Choroid plexus epithelial cell (primary cell): ENCODE results near the gene RNF175.

Experiments used
- DNase-seq: peaks from one replicate; pipeline ENCODE4 v3.0.0-alpha.2; 2010; ENCODE audit warnings: low read depth
- H3K4me3 ChIP-seq: 2 replicates; pipeline ENCODE4 v1.5.1; 2011; ENCODE audit warnings: low read depth, mild to moderate bottlenecking, control low read depth, low read length, moderate library complexity
- CTCF ChIP-seq: conservative IDR thresholded peaks from 2 replicates; pipeline ENCODE4 v1.5.1; 2011; ENCODE audit warnings: low read depth, mild to moderate bottlenecking, control low read depth, inconsistent platforms, low read length, moderate library complexity

Gene RNF175

GRCh38 chr4:153780221-153780620, 20.4 kb upstream of the RNF175 start:
- no peak for TF ChIP-seq CTCF
- DNase-seq, result no peak
- no peak overlapping the region for H3K4me3 ChIP-seq

- DNase-seq, result no peak
- no peak overlapping the region for H3K4me3 ChIP-seq
- no peak for TF ChIP-seq CTCF
Observed at GRCh38 chr4:153778383-153778782, 18.6 kb upstream of the RNF175 start.

- DNase-seq, result no peak
- no peak for TF ChIP-seq CTCF
- H3K4me3 ChIP-seq, result no peak overlapping the region
Observed at GRCh38 chr4:153777421-153777820, 17.6 kb upstream of the RNF175 start.

GRCh38 chr4:153776601-153777000, 16.8 kb upstream of the RNF175 start:
- no peak for TF ChIP-seq CTCF
- H3K4me3 ChIP-seq, result no peak overlapping the region
- DNase-seq, result no peak

- DNase-seq, result peak; percentile 31
- peak; percentile 40 for TF ChIP-seq CTCF
- no peak overlapping the region for H3K4me3 ChIP-seq
Observed at GRCh38 chr4:153773236-153773690, 13.4 kb upstream of the RNF175 start.

GRCh38 chr4:153771046-153771445, 11.2 kb upstream of the RNF175 start:
- TF ChIP-seq CTCF, result no peak
- DNase-seq, result peak; percentile 55
- H3K4me3 ChIP-seq, result no peak overlapping the region

- DNase-seq, result no peak
- no peak overlapping the region for H3K4me3 ChIP-seq
- no peak for TF ChIP-seq CTCF
Observed at GRCh38 chr4:153766758-153767157, 6.9 kb upstream of the RNF175 start.
